IMR-90 (cell line): Measurements from ENCODE around the gene NUP93.

ENCODE experiments used
- BHLHE40 ChIP-seq: fragments of 150-350 bp; IDR thresholded peaks from 2 replicates; pipeline ENCODE4 v1.6.1; 2016; ENCODE audit warnings: mild to moderate bottlenecking, low read depth, low read length
- CTCF ChIP-seq: conservative IDR thresholded peaks from 2 replicates; pipeline ENCODE4 v1.5.1; 2012; ENCODE audit warnings: mild to moderate bottlenecking, low read depth, low read length, improper control_type of control experiment
- MAZ ChIP-seq: IDR thresholded peaks from 2 replicates; pipeline ENCODE4 v1.6.1; 2012; ENCODE audit warnings: low read depth, mild to moderate bottlenecking, low read length, improper control_type of control experiment, moderate library complexity, borderline replicate concordance

DNA sequence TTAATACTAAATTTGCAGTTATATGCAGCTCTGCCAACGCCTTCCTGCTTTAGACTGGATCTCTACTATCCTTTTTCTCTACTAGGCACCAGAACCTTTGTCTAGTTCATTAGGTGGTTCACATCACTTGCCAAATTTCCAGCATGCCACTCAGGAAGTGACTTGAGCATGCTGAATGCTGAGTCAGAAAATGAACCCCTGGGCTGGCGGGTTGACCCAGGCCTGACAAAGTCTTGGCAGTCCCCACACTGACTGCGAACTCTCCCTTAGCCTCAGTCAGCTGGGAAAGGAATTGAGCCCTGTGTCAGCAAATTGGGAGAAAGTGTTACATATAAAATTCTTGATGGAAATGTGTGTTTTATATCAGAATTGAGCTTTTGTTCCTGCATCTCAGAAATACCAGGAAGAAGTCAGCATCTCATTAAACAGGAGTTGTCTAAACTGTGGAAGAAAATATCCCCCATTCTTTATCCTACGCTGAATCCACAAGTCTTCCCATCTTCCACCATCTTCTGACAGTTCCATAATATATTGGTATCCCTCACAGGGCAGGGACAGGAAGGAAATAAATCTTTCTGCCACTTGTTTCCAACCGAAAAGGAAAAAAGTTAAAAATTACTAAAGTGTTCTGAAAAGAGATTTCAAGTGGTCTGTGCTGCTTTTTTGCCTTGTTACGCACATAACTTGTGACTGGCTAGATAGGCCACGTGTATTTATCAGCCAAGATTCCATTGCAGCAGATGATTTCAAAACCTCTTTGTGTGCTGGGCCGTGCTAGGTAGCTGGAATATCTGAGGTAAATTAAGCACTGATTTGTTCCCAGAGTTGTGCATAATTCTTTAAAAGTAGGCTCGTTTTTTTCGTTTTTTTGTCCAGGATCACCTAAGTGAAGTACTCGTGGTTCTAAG lies 118.4 kb downstream of the NUP93 start:
- TF ChIP-seq CTCF, result no peak
- TF ChIP-seq BHLHE40, result no peak
- no peak for TF ChIP-seq MAZ
